GM18499 (cell line): Measurements from ENCODE around the gene IL1RAPL2.
"Not testable (repeated sequence)": the region's sequence is repeated elsewhere in the genome, so short reads cannot be mapped to it uniquely, and the experiment has no call there.

Source experiments
- ATAC-seq: cut with Tn5 transposase; IDR thresholded peaks from one replicate; pipeline ENCODE4 v1.9.1; 2021; ENCODE audit warnings: moderate number of reproducible peaks; ENCODE audit not compliant: insufficient read depth, unreplicated experiment

The IL1RAPL2 gene

GRCh38 chrX:104669063-104669462, 103.1 kb downstream of the IL1RAPL2 start:
- ATAC-seq = no peak

DNA sequence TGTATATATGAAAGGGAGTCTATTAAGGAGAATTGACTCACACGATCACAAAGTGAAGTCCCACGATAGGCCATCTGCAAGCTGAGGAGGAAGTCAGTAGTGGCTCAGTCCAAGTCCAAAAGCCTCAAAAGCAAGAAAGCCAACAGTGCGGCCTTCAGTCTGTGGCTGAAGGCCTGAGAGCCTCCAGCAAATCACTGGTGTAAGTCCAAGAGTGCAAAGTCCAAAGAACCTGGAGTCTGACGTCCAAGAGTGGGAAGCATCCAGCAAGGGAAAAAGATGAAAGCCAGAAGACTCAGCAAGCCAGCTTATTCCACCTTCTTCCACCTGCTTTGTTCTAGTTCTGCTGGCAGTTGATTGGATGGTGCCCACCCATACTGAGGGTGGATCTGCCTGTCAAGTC, 104.1 kb downstream of the IL1RAPL2 start:
- no peak for ATAC-seq

DNA sequence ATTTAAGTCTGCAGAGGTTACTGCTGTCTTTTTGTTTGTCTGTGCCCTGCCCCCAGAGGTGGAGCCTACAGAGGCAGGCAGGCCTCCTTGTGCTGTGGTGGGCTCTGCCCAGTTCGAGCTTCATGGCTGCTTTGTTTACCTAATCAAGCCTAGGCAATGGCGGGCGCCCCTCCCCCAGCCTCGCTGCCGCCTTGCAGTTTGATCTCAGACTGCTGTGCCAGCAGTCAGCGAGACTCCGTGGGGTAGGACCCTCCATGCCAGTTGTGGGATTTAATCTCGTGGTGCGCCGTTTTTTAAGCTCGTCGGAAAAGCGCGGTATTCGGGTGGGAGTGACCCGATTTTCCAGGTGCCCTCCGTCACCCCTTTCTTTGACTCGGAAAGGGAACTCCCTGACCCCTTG, 111.5 kb downstream of the IL1RAPL2 start:
- ATAC-seq = not testable (repeated sequence)

- no peak for ATAC-seq
These were observed 113.2 kb downstream of the IL1RAPL2 start for GRCh38 chrX:104679175-104679574.

DNA sequence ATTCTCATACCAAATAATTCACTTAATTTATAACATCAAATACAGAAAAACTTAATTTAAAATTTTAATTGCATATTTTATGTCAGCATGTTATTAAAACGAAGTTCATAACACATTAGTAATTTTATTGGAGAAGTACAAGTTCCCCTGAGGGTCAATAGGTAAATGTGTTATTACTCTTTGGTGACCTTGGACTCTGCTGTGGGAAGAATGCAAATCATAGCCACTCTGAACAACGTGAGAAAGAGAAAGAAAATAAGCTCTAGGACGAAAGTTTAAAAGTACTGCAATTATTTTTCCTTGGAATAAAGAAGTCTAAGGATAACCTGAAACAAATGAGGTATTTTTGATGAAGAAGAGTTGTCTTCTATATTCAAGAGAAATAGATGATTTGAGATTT, 115.2 kb downstream of the IL1RAPL2 start:
- ATAC-seq = no peak

- ATAC-seq = no peak
These were observed 118.1 kb downstream of the IL1RAPL2 start for GRCh38 chrX:104684077-104684476.

DNA sequence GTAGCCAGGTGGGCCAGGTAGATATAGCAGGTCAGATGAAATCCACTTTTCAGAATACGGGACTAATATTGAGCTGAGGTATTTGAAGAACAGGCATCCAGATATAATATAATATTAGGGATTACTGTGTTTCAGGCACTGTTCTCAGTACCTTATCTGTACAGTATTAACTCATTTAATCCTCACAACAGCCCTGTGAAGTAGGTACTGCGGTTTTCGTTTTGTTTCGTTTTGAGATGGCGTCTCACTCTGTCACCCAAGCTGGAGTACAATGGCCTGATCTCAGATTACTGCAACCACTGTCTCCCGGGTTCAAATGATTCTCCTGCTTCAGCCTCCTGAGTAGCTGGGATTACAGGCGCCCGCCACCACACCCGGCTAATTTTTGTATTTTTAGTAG, 129.6 kb downstream of the IL1RAPL2 start:
- ATAC-seq = no peak

- no peak for ATAC-seq
These were observed 130.7 kb downstream of the IL1RAPL2 start for GRCh38 chrX:104696667-104697066.

DNA sequence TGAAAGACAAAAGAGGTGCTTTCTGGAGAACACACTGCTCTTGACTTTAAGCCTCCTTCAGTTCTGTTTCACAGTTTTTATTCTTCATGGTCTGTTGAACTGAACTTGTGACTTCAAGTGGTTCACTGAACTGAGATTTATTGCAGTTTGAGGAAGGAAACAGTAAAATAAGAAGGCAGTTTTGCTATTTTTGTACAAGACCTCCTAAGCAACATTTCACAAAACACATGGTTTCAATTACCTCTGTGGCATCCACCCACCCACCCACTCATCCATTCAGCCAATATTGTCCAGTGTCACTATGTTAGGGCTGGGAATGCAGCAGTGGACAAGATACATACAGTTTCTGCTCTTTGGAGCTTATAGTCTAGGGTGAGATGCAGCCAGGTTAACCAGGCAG, 131.3 kb downstream of the IL1RAPL2 start:
- ATAC-seq = no peak

- no peak for ATAC-seq
These were observed 141.0 kb downstream of the IL1RAPL2 start for GRCh38 chrX:104707042-104707441.

DNA sequence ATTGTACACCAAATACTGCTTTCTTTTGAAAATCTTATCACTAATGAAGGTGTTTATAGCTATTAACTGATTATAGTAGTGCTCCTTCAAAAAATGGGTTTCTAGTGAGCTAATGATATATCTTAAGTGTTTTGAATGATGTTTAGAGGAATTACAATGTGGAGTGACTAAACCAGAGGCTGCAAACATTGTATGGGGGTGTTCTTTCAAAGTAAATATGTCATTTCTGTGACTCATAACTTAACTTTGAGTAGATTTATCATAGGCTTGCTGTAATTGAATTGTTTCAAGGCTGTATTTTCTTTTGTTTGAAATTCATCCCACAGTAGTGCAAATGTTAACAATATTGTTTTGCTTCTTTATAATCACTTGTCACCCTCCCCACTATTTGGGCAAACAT, 141.6 kb downstream of the IL1RAPL2 start:
- ATAC-seq = no peak

DNA sequence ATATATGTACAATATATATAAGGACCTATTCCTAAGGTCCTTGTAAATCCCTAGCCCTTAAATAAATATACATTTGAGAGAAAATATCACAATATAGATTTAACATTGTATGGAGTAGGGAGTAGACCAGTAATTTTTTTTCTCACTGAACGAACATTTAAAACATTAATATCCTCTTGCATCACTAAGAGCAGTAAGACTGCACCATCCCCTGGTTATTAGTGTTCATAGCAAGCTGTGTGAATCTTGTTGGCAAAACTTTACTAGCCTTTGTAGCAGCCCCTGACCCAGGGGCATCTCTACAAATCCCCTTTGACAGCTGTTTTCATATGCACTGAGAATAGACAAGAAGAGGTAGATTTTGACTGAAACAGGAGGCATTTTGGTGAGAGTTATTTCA, 146.5 kb downstream of the IL1RAPL2 start:
- no peak for ATAC-seq

- ATAC-seq = no peak
These were observed 155.9 kb downstream of the IL1RAPL2 start for GRCh38 chrX:104721854-104722253.

DNA sequence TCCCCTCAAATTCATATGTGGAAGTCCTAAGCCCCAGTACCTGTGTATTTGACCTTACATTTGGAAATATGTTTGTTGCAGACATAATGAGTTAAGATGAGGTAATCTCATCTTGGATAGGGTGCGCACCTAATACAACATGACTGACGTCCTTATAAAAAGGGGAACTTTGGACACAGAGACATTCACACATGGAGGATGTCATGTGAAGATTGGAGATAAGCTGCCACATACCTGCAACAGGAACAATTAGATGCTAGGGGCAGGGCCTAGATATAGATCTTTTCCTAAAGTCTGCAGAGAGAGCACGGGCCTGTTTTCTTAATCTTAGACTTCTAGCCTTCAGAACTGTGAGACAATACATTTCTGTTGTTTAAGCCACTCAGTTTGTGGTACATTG, 162.5 kb downstream of the IL1RAPL2 start:
- no peak for ATAC-seq

- ATAC-seq = no peak
These were observed 176.4 kb downstream of the IL1RAPL2 start for GRCh38 chrX:104742355-104742754.

GRCh38 chrX:104745152-104745551, 179.2 kb downstream of the IL1RAPL2 start:
- no peak for ATAC-seq

DNA sequence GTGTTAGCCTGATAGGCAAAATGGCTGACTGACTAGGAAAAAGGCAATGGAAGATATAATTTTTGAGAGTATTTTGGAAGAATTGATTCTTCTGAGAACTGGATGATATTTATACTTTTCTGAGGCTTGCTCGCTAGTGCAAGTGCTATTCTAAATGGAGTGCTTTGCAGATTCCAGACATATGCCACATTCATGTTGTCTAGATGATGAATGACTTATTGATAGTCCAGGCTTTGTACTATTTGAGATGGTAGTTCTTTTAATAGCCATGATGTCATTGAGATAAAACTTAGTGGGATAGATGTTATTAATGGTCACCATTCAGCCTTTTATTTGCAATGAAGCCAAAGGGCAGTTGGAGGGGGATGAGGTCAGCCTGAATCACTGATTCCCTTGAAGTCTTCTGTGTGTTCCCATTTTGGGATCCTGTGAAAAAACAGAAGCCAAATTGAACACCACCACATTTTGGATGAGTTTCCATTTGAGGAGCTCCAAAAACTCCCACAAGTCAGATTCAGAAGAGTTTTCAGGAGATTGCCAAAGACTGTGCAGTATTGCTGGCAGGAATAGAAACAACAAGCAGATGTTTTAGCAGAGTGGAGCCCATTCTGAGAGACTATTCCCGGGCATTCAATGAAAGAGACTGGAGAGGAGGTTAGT, 184.1 kb downstream of the IL1RAPL2 start:
- ATAC-seq = no peak

GRCh38 chrX:104762641-104763040, 196.6 kb downstream of the IL1RAPL2 start:
- ATAC-seq = no peak

DNA sequence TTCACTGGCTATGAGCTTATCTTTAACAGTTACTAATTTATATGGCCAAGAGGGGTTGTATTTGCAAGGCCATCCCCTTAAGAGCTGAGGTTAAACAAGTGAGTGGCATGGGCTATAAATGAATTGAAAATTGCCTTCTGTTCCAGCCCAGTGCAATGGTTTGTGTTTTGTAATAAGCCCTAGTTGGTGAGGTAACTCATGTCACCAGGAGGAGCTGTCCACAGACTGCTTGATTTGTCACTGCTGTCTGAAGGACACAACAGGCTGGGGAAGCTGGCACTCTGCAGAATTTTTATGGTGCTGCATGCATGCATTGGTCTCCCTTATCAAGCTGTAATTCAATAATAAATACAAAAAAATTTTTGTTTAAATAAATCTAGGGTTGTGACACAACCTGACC, 223.8 kb downstream of the IL1RAPL2 start:
- ATAC-seq = no peak

- ATAC-seq = no peak
These were observed 229.8 kb downstream of the IL1RAPL2 start for GRCh38 chrX:104795804-104796203.

DNA sequence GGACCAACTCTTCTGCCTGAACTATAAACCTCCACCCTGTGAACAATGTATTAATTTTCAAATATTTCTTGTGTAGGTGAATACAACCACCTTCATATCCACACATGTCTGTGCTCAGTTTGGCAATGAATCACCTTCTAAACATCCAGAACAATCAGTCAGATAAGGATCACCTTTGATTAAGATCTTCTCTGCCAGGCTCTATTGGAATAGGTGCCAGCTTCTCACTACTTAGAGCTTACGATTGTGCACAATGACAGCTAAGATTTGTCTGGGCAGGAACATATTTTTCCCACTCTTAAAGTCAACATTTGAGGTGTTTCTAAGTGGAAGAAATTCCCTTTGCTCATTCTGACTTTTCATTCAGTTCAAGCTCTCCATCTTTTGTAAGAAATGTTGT, 237.2 kb downstream of the IL1RAPL2 start:
- ATAC-seq = no peak

- ATAC-seq = no peak
These were observed 240.3 kb downstream of the IL1RAPL2 start for GRCh38 chrX:104806346-104806745.

DNA sequence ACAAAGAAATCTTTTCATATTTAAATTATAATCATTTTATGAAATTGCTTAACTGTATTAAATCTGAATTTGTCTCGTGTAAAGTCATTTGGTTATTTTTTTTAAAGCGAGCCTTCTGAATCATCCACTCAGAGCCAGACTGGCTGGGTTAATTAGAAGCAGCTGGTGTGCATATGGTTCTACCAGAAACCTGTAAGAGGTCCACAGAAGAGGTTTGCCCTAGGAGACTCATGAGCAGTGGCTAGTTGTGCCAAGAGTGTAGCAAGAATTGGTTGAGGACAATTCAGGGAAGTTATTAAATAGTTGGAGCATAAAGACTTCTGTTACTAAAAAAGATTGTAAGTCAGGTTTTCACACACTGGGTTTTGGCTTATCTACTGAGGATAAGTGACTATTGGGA, 267.4 kb downstream of the IL1RAPL2 start:
- ATAC-seq = no peak
